GM18508 (cell line): ENCODE measurements around the gene SND1.

Source experiments
- ATAC-seq: cut with Tn5 transposase; IDR thresholded peaks from one replicate; pipeline ENCODE4 v1.9.1; 2021; ENCODE audit warnings: moderate number of reproducible peaks; ENCODE audit not compliant: insufficient read depth, unreplicated experiment

The SND1 gene

GRCh38 chr7:127913686-127914085 lies 261.7 kb downstream of the SND1 start:
- ATAC-seq = no peak

GRCh38 chr7:127914693-127915092 lies 262.7 kb downstream of the SND1 start:
- no peak for ATAC-seq

- ATAC-seq = no peak
Measured at GRCh38 chr7:127916735-127917134, 264.7 kb downstream of the SND1 start.

- no peak for ATAC-seq
Measured at GRCh38 chr7:127918130-127918529, 266.1 kb downstream of the SND1 start.

- ATAC-seq = no peak
Measured at GRCh38 chr7:127920787-127921438, 268.9 kb downstream of the SND1 start.

DNA sequence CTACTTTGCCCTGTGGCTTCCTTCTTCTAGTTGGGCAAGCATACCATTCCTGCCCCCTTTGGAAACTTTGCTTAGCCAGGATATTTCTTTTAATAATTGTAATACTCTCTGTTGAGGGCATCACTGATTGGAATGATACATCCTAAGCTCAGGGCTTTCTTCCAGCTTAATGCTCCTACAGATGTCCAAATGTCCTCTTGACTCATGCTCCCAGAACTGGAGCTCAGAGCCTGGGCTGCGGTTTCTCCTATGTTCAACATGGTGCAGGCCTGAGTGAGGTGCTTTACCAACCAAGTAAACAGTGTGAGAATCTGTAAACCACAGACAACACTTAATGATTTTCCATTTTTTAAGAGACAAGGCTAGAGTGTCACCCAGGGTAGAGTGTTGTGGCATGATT lies 270.7 kb downstream of the SND1 start:
- no peak for ATAC-seq

DNA sequence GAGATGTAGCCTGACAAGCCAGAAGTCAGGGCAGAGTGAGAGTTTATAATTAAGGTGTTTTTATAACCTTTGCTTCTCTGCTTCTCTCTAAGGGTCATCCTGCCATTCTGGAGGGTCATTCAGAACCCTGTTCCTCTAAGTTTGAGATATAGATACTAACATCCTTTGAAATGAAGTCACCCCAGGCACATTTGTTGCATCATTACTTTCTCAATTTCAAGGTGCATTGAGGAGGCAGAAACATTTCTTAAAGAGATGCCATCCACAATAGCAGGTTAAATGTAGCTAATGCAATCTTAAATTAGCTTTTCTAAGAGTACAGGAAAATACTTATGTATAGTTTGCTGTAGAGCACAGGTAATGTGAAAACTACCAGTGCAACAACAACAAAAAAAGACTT lies 272.9 kb downstream of the SND1 start:
- no peak for ATAC-seq

- no peak for ATAC-seq
Measured at GRCh38 chr7:127927348-127927696, 275.3 kb downstream of the SND1 start.

DNA sequence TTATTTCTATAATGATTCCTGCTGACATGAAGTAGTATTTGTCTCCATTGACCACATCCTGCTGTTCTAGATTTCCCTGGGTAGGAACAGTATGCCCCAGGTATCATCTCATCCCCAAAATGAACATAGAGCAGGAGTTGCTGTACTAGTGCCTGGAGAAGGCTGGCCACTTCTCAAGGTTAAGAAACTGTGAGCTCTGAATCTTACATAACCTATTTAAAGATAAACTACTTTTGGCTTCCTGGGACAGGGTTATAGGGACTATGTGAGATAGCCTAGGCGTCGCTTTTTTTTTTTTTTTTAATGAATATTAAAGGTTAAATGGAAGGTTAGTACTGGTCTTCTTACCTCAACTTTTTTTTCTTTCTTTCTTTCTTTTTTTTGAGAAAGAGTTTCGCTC lies 276.2 kb downstream of the SND1 start:
- ATAC-seq = no peak

- no peak for ATAC-seq
Measured at GRCh38 chr7:127928852-127929251, 276.9 kb downstream of the SND1 start.

DNA sequence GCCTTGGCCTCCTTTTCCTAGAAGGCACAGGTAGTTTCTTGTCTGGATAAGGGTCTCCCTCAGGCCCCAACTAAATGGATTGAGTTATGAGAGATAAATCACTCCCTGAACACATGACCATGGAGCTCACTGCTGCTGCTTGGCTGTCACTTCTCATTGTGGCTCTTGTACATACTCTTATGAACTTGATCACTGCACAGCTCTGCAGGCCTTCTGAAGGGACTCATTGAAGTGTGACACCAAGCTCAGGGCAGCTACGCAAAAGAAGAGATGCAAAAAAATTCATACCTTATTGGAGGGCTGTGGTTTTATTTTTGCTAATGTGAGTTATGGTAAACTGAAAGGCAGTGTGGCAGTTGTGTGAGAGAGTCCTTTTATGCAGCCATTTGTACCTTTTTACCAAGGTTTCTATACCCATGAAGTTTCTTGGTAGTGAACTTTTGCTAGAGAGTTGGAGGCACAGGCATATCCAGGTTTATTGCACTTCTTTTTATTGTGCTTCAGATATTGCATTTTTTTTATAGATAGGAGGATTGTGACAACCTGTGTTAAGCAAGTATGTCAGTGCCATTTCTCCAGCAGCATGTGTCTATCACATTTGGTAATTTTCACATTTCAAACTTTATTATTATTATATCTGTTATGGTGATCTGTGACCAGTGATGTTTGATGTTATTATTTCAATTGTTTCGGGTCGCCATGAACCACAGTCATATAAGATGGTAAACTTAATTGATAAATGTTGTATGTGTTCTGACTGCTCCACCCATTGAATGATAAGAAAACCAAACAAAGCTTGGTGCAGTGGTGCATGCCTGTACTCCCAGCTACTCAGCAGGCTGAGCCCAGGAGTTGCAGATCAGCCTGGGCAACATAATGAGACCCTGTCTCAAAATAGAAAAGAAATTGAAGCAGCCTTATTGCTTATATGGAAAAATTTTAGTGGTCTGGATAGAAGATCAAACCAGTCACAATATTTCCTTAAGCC lies 278.6 kb downstream of the SND1 start:
- no peak for ATAC-seq

DNA sequence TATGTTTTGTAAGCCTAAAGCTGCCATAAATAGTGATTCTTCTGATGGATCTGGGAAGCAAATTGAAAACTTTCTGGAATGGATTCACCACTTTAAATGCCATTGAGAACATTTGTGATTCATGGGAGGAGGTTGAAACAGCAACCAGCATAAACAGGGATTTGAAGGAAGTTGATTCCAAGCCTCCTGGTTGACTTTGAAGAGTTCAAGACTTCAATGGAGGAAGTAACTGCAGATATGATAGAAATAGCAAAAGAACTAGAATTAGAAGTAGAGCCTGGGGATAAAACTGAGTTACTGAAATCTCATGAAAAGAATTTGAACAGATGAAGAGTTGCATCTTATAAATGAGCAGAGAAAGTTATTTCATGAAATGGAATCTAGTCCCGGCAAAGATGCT lies 280.1 kb downstream of the SND1 start:
- no peak for ATAC-seq

DNA sequence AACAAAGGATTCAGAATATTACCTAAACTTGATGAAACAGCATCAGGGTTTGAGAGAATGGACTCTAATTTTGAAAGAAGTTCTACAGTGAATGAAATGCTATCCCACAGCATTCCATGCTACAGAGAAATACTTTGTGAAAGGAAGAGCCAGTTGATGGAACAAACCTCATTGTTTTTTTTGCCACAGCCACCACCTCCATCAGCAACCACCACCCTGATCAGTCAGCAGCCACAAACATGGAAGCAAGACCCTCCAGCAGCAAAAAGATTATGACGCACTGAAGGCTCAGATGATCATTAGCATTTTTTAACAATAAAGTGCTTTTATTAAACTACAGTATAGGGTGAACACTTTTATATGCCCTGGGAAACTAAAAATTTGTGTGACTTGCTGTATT lies 280.5 kb downstream of the SND1 start:
- ATAC-seq = no peak

- ATAC-seq = no peak
Measured at GRCh38 chr7:127933146-127933545, 281.2 kb downstream of the SND1 start.

DNA sequence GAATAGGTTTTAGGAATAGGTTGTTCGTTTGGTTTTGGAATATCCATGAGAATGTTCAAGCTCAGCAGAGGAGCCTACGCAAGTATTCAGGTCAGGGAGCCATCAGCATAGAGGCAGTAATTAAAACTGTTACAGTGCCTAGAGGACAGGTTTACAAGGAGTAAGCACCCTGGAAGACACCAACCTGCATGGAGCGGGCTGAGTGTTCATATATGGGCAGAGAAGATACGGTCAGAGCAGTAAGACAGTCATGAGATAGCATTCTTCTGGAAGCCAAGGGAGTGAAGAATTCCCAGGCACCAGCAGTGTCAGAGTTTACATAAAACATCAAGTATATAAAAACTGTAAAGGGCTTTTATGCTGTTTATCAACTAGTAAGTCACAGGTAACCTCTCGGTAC lies 282.7 kb downstream of the SND1 start:
- ATAC-seq = no peak

DNA sequence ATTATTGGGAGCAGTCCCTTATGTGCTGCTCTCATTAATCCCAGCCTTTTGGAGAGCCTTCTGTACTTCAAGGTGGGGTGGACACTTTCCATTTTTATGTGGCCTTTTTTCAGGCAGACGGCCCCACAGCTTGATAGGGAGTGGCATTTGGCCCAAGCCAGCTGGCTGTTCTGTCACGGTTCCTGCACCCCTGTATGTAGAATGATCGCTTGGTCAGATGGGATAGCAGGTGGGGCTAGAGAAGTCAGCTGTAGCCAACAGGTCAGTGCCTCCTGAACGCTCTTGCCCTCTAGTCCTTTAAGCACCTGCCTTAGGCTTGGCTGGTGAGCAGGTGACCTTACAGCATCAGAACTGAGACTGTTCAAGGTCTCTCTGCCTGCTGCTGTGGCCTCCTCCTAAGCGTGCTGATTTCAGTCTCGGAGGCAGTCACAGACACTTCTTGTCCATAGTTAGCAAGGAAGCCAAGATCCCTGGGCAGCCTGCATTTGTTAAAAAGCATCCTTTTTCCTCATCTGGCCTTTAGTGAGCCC lies 283.9 kb downstream of the SND1 start:
- ATAC-seq = no peak

DNA sequence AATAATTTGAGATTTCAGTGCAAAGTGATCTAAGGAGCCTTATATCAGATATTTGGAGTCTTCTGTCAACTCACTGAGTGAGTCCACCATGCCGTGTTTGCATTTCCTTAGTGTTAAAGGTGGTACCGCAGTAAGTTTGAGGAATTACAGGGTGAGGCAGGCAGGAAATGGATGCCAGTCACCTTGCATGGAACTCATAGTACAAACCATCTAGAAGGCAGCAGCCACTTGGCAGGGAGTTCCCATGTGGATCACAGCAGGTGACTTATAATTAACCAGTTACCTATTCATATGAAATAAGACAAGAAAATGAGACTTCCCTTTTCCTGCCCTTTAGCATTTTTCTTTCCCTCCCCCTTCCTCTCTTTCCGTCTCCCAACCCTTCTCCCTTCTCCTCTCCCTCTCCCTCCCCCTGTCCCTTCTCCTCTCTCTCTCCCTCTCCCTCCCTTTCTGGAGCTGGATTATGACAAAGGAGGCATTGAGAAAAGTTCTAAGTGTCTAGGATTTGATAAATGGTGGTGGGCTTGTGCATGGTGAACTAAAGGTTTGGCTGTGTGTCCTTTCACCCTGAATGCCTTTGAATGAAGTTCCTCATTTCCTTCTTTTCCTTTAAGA lies 285.2 kb downstream of the SND1 start:
- no peak for ATAC-seq

DNA sequence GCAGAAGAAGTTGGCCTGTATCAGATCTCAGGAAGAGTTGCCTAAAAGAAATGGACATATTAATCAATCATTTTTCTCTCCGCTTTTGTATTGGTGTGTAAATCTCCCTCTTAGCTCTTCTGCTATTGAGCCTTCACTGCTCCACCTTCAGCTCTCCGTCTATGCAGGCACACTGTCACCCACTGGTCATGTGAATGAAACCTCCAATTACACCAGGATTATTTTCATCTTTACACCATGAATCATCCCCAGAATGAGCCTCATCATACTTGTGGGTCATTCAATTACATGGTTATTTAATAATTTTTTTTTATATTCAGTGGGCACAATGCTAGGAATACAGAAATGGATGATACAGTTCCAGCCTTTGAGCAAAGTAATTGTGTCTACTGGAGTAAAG lies 286.6 kb downstream of the SND1 start:
- no peak for ATAC-seq

DNA sequence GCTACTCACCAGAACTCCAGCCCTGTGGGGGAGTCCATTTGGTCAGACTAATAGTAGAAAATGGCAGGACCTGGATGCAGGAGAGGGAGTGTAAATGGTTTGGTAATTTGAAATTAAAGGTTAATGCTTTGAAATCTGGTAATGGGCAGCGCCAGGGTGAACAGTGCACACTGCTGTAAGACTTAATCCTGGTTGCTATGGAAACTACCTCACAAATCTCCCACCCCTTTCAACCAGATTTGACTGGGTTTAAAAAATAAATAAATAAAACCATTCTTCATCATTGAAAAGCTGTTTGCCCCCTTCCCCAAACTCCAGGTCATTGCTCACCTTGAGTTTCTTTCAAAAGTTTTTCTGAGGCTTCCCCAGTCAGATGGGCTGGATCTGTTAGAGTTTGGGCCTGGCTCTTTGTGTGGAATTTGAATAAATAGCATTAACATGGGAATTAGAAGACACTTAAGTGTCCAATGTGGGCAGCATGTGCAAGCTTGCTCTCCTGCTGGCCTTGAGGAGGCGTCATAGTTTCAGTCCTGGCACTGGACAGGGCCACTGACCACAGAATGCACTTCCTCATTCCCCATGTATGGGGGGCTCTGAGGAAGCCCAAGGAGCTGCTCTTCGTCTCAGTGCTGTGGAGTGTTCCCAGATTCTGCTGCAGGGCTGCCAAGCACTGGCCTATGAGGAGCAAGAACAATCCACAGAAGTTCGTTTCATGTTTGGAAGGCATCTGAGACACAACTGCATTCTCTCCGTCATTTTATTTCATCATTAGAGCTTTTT lies 288.6 kb downstream of the SND1 start:
- no peak for ATAC-seq

DNA sequence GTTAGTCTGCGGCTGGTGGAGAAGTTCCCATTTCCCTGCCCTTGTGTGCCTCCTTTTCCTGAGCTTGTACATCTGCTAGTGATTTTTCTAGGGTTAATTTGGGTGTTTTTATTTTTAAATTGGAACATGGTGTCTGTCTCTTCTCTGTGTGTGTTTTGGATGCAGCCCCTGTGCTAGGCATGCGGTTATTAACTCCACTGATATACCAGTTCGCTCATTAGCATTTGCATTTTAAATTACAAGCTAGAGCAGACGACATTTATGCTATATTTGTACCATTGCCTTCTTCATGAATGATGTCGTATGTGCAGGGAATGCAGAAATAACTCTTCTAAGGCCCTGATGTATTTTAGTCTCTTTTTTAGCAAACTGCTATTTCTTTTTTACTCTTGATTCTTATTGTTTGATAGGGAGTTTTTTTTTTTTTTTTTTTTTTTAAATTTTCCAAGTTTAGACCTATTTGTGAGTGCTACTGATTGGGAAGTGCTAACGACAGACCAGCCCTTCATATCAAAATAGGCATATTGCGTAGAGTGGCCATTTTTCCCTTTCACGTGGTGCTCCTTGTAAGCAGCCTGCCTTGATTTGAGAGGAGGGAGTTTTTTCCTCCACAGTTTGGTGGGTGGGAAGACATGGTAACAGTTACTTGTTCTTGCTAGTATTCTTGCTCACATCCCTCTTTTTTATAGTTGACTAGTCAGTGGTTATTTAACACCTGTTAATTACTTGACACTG lies 289.6 kb downstream of the SND1 start:
- no peak for ATAC-seq
